ENCODE results near the gene ST8SIA1. TPM values are rescaled to one million over a fixed set of nuclear protein-coding genes. Genes with fewer than 3 reads are reported as not detected.
A peak's percentile ranks its signal among the peaks of the same experiment; 100 is the strongest.

Gene ST8SIA1
- total RNA-seq, 2 donors from 2014 or later, result under 0.01 TPM; not detected in 1

GRCh38 chr12:22275843-22276242 is 58.7 kb downstream of the ST8SIA1 start:
- intact Hi-C loops (cut with DNase I), result no loop called here
- H3K4me3 ChIP-seq, result no peak overlapping the region
- H3K27me3 ChIP-seq, result no peaks in the 10 kb centered on the region
- H3K9me3 ChIP-seq, result no peaks in the 10 kb centered on the region
- WGBS, 2 donors, result 56 to 85% methylated on average over 2 of the region's 2 CpGs
- ATAC-seq (peak; percentile 65), DNase-seq (peak; percentile 30 to 73 (median 57))
- no peak overlapping the region for H3K27ac ChIP-seq
- no peak for TF ChIP-seq POLR2A (IDR thresholded peaks at IDR 0.05)
- TF ChIP-seq CTCF (IDR thresholded peaks at IDR 0.05), result no peak
- no peaks in the 10 kb centered on the region for H3K4me1 ChIP-seq
- H3K36me3 ChIP-seq (replicated peaks in 1 of 2; ENCODE audit: insufficient read depth in 1 of 2, low read depth in 2 of 2), result no peaks in the 10 kb centered on the region

GRCh38 chr12:22272335-22273151 is 62.0 kb downstream of the ST8SIA1 start:
- DNase-seq (no peak), ATAC-seq (no peak)
- Histone ChIP-seq H3K27ac (no peak overlapping the region), H3K27me3 (no peaks in the 10 kb centered on the region), H3K9me3 (no peaks in the 10 kb centered on the region), H3K4me3 (no peak overlapping the region), H3K36me3 (replicated peaks in 1 of 2; ENCODE audit: insufficient read depth in 1 of 2, low read depth in 2 of 2) (no peaks in the 10 kb centered on the region), H3K4me1 (no peaks in the 10 kb centered on the region)
- WGBS, 2 donors, result 58 to 60% methylated on average over 11 of the region's 11 CpGs
- intact Hi-C loops (cut with DNase I), result no loop called here
- TF ChIP-seq CTCF (IDR thresholded peaks at IDR 0.05) (no peak), POLR2A (IDR thresholded peaks at IDR 0.05) (no peak)

- intact Hi-C loops (cut with DNase I), result no loop called here
- ATAC-seq (no peak), DNase-seq (no peak)
- Histone ChIP-seq H3K4me3 (no peak overlapping the region), H3K27me3 (no peaks in the 10 kb centered on the region), H3K4me1 (no peaks in the 10 kb centered on the region), H3K27ac (no peak overlapping the region), H3K36me3 (replicated peaks in 1 of 2; ENCODE audit: insufficient read depth in 1 of 2, low read depth in 2 of 2) (no peaks in the 10 kb centered on the region), H3K9me3 (no peaks in the 10 kb centered on the region)
- TF ChIP-seq POLR2A (IDR thresholded peaks at IDR 0.05) (no peak), CTCF (IDR thresholded peaks at IDR 0.05) (no peak)
- WGBS, 2 donors, result 74 to 75% methylated on average over 2 of the region's 2 CpGs
These were observed 63.5 kb downstream of the ST8SIA1 start for GRCh38 chr12:22271023-22271422.

- Histone ChIP-seq H3K4me1 (no peaks in the 10 kb centered on the region), H3K9me3 (no peaks in the 10 kb centered on the region), H3K36me3 (replicated peaks in 1 of 2; ENCODE audit: insufficient read depth in 1 of 2, low read depth in 2 of 2) (no peaks in the 10 kb centered on the region), H3K27ac (no peak overlapping the region), H3K27me3 (no peaks in the 10 kb centered on the region), H3K4me3 (no peak overlapping the region)
- ATAC-seq, result no peak
- intact Hi-C loops (cut with DNase I), result no loop called here
- no peak for DNase-seq
- no peak for TF ChIP-seq CTCF (IDR thresholded peaks at IDR 0.05)
- no peak for TF ChIP-seq POLR2A (IDR thresholded peaks at IDR 0.05)
These were observed 65.5 kb downstream of the ST8SIA1 start for GRCh38 chr12:22268973-22269372.

- ATAC-seq, result no peak
- Histone ChIP-seq H3K4me3 (no peak overlapping the region), H3K27me3 (no peaks in the 10 kb centered on the region), H3K9me3 (no peaks in the 10 kb centered on the region), H3K27ac (no peak overlapping the region), H3K4me1 (no peaks in the 10 kb centered on the region), H3K36me3 (replicated peaks in 1 of 2; ENCODE audit: insufficient read depth in 1 of 2, low read depth in 2 of 2) (no peaks in the 10 kb centered on the region)
- WGBS, 2 donors, result 59 to 60% methylated on average over 8 of the region's 8 CpGs
- DNase-seq, result no peak
- no peak for TF ChIP-seq POLR2A (IDR thresholded peaks at IDR 0.05)
- no peak for TF ChIP-seq CTCF (IDR thresholded peaks at IDR 0.05)
- intact Hi-C loops (cut with DNase I), result no loop called here
These were observed 66.1 kb downstream of the ST8SIA1 start for GRCh38 chr12:22268406-22268805.

Measured in body of pancreas (tissue), 4 donors.